Stimulated activated CD8-positive, alpha-beta memory T cell treated with anti-CD3 and anti-CD28 coated beads, Interleukin-4, amount 100 ng/mL, for 48 hours (primary cell): Measurements from ENCODE around the gene UTP3.
"Not testable (repeated sequence)": the region's sequence is repeated elsewhere in the genome, so short reads cannot be mapped to it uniquely, and the experiment has no call there.

Experiments used
- DNase-seq: peaks from one replicate; pipeline ENCODE4 v3.0.0-alpha.2; 2020

The UTP3 gene, protein sequence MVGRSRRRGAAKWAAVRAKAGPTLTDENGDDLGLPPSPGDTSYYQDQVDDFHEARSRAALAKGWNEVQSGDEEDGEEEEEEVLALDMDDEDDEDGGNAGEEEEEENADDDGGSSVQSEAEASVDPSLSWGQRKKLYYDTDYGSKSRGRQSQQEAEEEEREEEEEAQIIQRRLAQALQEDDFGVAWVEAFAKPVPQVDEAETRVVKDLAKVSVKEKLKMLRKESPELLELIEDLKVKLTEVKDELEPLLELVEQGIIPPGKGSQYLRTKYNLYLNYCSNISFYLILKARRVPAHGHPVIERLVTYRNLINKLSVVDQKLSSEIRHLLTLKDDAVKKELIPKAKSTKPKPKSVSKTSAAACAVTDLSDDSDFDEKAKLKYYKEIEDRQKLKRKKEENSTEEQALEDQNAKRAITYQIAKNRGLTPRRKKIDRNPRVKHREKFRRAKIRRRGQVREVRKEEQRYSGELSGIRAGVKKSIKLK

GRCh38 chr4:70687821-70688794, at the start of gene UTP3:
UTP3 (plus strand) TSS chr4:70688532; CDS start chr4:70688678, 146 bp downstream.
- DNase-seq = peak; percentile 95

- no peak for DNase-seq
Measured at GRCh38 chr4:70640192-70640591, 48.1 kb upstream of the UTP3 start.

GRCh38 chr4:70650741-70651140, 37.6 kb upstream of the UTP3 start:
- DNase-seq = not testable (repeated sequence)

DNA sequence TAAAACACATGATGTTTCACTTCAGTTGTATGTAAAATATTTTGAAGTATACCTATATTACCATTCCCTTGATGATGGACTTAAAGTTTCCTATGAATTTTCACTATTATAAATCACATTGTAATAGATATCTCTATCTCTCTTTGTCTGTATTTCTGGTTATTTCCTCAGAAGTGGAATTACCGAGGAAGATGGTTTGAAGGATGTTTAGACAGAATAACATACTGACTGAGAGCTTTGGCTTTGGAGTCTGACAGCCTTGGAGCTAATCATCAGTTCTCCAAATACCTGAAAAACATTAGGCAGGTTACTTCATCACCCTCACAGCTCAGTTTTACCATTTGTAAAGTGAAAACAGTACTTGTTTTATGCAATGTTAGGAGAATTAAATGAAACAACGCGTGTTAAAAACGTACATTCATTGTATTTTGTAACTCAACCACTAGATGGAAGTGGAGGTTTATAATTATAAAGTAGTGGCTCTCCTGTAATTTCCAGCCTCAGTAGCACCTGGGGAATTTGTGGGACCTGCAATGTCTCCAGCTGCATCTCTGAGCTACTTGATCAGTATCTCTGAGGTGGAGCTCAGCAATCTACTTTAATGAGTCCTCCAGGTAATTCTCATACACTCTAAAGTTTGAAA, 36.3 kb upstream of the UTP3 start:
- no peak for DNase-seq

GRCh38 chr4:70654605-70655011, 33.7 kb upstream of the UTP3 start:
- DNase-seq = no peak

- DNase-seq = no peak
Measured at GRCh38 chr4:70657326-70657725, 31.0 kb upstream of the UTP3 start.

DNA sequence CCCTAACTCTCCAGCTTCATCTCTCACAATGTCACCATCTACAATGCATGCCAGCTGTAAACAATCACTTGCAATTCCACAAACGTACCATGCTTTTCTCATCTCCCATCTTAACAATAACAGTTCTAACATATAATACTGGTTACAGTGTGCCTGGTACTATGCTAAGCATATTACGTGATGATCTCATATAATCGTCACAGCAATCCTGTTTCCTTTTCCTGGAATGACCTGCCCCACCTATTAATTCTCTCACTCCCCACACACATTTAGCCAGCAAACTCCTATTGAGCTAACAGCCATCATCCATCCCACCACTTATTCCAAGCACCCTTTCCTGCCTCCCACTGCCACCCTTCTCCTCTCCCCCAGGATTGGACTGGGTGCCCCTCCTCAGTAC, 29.9 kb upstream of the UTP3 start:
- DNase-seq = no peak

DNA sequence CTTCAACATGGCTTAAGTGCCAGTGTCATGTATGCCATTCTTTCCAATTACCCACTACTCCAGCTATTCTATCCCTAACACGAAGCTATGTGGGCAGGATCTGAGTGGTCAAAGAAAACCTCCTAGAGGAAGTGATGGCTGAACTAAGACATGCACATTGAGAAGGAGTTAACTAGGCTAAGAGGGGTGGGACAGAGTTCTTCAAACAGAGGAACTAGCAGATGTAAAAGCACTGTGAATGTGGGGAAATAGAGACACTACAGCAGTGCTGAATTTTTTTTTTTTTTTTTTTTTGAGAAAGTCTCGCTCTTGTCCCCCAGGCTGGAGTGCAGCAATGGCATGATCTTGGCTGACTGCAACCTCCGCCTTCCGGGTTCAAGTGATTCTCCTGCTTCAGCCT, 28.2 kb upstream of the UTP3 start:
- DNase-seq = no peak

- DNase-seq = not testable (repeated sequence)
Measured at GRCh38 chr4:70661309-70661922, 26.9 kb upstream of the UTP3 start.

- DNase-seq = no peak
Measured at GRCh38 chr4:70666369-70666768, 22.0 kb upstream of the UTP3 start, which contains the start of gene JCHAIN. JCHAIN (minus strand) TSS chr4:70666508; CDS start chr4:70666490, 18 bp downstream.

GRCh38 chr4:70667740-70668535, 20.4 kb upstream of the UTP3 start:
- DNase-seq = no peak

- no peak for DNase-seq
Measured at GRCh38 chr4:70670332-70671014, 17.9 kb upstream of the UTP3 start.

DNA sequence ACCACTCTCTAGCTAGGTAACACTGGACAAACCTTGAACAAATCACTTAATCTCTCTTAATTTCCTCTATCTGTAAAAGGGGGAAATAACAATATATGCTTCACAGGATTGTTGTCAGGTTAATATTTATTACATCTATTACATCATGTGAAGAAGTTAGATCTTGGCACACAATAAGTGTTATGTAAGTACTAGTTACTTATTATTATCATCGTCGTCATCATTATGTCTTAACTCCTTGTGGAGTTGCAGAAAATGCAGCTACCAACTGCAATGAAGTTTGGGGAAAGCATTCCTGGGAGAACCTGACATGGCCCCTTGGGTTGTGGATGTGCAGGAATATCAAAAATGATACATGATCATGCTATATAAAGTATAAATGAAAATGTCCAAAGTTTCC, 17.2 kb upstream of the UTP3 start:
- DNase-seq = no peak

GRCh38 chr4:70674191-70674590, 14.1 kb upstream of the UTP3 start:
- DNase-seq = no peak

- DNase-seq = no peak
Measured at GRCh38 chr4:70674731-70675130, 13.6 kb upstream of the UTP3 start.

DNA sequence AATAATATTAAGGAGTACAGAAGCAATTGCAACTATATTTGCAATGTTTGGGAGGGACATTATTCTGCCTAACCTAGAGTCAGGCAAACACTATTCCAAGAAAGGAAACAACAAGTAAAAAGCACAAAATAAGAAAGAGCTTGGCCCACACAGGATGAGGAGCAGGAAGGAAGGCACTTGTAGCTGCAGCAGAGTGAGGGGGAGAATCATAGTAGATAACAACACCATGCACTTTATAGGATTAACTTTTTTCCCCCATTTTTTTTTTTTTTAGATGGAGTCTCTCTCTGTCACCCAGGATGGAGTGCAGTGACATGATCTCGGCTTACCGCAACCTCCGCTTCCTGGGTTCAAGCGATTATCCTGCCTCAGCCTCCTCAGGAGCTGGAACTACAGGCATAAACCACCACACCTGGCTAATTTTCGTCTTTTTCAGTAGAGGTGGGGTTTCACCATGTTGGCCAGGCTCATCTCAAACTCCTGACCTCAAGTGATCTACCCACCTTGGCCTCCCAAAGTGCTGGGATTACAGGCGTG, 11.7 kb upstream of the UTP3 start:
- no peak for DNase-seq

DNA sequence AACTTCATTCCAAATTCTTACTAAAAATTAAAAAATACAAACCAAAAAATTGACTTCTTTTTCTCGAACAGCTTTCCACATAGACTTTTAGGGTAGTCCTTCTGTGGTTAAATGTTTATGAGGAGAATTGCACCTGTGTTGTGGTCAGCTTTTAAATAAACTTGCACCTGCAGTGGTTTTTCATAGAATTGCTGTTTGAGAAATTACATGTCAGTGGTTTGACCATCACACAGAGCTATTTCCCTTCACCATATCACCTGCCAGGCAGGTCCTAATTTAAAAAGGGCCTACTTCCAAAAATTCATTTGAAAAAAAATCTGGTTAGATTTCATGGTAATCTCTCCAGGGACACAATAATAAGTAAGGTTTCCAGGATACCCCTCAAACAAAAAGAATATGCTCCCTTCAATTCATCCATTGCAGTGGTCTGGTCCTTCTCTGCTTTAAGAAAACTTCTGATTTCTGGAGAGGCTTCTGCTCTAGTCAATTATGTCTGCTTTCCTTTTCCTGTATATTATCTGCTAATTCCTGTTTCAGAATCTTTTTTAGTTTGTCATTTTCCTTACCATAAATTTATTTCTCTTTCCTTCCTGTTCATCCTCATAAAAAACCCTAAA, 9.8 kb upstream of the UTP3 start:
- DNase-seq = no peak

DNA sequence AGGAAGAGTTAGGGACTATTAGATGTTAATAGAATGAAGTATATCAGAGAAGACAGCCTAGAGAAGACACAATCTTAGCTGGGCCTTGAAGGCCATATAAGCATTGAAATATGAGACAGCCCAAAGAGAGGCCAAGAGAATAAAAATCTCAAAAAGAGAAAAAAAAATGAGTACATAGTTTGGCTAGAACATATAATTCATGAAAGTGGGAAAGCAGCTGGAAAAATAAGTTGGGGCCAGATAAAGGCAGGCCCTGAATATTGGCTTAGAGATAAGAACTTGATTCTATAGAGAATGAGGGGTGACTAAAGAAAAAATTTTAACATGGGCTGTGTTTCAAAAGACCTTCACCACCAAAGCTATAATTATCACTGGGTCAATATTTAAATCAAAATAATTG, 7.4 kb upstream of the UTP3 start:
- no peak for DNase-seq

DNA sequence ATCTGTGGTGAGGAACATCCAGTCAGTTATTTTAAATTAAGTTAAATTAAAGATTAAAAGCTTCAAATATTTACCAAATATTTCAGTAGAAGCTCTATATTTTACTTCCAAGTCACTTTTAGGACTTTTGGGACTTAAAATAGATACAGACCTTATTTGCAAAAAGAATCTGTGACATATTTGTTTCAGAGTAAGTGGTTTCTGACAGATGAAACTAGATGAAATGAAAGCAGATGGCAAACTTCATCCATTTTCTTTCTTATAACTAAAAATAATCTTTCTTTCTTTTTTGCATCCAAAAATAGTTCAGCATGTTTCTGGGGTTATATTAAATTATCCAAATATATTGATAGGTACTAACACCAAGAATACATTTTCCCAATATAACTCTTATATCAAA, 6.6 kb upstream of the UTP3 start:
- no peak for DNase-seq

GRCh38 chr4:70682142-70682541, 6.2 kb upstream of the UTP3 start:
- DNase-seq = not testable (repeated sequence)
